ENCODE measurements around the gene OST4.
"Not testable (repeated sequence)": the region's sequence is repeated elsewhere in the genome, so short reads cannot be mapped to it uniquely, and the experiment has no call there.

OST4 gene

GRCh38 chr2:27071277-27071989 is at the start of gene OST4:
Gene OST4 (minus strand): TSS chr2:27071654.
- peak; percentile 94 for DNase-seq

DNA sequence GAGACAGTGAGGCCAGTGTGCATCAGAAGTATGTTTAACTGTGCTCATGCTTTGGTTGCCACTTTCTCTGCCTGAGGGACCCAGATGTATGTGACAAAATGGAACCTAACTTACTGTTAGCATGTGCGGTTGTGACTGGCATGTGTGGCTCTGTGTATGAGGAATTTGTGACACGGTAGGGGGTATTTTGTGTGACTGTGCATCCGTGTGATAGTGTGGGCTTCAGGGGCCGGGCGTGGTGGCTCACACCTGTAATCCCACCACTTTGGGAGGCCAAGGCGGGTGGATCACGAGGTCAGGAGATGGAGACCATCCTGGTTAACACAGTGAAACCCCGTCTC is 47.8 kb upstream of the OST4 start:
- not testable (repeated sequence) for DNase-seq

DNA sequence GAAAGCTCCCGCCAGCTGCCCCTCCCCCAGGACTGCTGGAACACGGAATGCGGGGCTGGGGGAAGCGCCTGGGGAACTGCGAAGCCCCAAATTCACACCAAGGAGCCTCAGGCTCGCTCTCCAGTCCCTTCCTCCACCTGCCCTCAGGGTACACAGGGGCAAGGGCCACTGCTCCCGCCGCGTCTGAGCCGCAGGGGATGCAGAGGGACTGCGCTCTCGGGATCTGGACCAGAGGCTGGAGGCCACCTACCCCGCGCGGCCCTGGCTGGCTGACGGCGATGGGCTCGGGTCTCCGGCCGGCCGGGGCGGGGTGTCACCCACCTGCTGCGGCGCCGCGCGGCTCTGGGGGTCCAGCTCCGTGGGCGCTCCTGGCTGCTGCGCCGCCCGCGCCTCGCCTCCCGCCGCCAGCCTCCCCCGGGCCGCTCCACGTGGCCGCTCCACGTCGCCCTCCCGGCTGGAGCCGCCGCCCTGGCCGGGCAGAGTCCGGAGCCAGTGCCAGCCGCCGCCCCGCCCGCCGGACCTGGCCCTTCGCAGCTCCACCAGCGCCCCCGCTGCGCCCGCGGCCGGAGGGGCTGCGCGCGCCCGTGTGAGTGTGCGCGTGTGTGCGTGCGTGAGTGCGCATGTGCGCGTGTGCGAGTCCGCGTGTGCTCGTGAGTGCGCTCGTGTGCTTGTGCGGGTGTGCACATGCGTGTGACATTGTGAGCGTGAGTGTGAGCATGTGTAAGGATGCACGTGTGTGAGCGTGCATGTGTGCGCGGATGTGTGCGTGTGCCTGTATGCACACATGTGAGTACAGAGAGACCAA is 47.3 kb upstream of the OST4 start, which contains the start of gene CGREF1:
Gene CGREF1, minus strand, starts transcription at position 604 of the 805 bp plus-strand sequence. CDS start 14,762 bp downstream, outside the sequence.
- peak; percentile 46 for DNase-seq

DNA sequence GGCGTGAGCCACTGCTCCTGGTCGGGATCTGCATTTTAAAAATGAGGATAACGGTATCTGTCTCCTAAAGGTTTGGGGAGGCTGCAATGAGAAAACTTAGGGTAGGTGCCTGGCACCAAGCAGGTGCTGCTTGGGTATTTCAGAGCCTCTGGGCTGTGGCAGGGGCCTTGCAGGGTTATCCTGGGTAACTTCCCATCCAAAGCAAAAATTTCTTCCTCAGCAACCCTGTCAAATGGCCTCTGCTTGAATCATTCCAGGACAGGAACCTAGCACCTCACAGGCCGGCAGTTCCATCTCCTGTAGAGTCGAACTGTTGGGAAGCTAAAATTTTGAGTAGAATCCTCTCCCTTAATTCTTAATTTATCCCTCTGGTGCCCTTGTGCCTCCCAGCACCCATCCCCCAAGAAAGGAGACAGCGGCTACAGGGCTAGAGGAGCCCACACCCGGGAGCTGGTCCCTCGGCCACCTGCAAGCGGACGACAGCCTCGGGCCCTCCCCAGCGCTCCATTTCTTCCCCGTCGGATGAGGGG is 46.6 kb upstream of the OST4 start:
- no peak for DNase-seq

- no peak for DNase-seq
Observed at GRCh38 chr2:27115519-27115918, 44.1 kb upstream of the OST4 start.

DNA sequence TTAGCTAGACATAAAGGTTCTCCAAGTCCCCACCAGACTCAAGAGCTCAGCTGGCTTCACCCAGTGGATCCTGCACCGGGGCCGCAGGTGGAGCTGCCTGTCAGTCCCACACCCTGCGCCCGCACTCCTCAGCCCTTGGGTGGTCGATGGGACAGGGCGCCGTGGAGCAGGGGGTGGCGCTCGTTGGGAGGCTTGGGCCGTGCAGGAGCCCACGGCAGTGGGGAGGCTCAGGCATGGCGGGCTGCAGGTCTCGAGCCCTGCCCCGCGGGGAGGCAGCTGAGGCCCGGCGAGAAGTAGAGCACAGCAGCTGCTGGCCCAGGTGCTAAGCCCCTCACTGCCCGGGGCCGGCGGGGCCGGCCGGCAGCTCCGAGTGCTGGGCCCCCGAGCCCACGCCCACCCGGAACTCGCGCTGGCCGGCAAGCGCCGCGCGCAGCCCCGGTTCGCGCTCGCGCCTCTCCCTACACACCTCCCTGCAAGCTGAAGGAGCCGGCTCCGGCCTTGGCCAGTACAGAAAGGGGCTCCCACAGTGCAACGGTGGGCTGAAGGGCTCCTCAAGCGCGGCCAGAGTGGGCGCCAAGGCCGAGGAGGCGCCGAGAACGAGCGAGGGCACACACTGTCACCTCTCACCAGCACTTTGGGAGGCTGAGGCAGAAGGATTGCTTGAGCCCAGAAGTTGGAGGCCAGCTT is 40.1 kb upstream of the OST4 start:
- DNase-seq: not testable (repeated sequence)

- DNase-seq: not testable (repeated sequence)
Observed at GRCh38 chr2:27110603-27111352, 39.3 kb upstream of the OST4 start.

GRCh38 chr2:27109083-27109482 is 37.6 kb upstream of the OST4 start:
- DNase-seq: no peak

- DNase-seq: no peak
Observed at GRCh38 chr2:27108221-27108620, 36.8 kb upstream of the OST4 start.

DNA sequence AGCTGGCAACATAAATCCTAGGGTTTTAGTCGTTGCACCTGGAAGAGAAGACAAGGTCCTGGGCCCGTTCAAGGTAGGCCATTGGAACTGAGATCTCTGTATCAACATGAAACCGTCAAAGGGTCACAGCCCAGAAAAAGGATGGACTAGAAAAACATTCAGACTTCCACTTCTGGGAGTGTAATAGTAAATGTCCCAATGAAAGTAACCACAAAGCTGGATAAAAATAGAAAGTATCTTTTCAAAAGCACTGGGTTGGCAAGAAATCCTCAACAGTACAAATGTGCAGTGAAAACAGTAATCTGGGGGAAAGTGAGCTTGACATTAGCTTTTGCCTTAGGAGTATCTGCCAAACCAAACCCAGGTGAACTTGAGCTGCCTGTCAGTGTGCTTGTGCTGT is 34.5 kb upstream of the OST4 start:
- no peak for DNase-seq

DNA sequence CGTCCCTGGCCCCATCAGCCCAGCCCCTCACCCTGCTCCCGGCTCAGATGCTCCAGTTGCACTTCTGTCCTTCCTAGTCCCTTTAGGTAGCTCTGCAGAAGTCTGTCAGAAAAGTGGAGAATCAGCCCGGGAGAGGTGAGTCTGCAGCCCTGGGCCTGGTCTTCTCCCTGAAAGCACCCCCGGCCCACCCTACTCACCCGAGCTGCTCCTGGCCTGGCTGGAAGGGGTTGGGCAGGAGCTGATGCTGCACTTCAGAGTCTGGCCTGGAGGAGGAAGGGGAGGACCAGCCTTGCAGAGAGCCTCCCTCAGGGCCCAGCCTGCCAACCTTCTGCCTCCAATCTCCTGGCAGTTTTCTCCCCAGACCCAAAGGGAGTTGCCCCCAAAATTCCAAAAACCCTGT is 30.9 kb upstream of the OST4 start:
- no peak for DNase-seq

- no peak for DNase-seq
Observed at GRCh38 chr2:27100036-27100435, 28.6 kb upstream of the OST4 start.

- DNase-seq: no peak
Observed at GRCh38 chr2:27099334-27099955, 28.0 kb upstream of the OST4 start.

DNA sequence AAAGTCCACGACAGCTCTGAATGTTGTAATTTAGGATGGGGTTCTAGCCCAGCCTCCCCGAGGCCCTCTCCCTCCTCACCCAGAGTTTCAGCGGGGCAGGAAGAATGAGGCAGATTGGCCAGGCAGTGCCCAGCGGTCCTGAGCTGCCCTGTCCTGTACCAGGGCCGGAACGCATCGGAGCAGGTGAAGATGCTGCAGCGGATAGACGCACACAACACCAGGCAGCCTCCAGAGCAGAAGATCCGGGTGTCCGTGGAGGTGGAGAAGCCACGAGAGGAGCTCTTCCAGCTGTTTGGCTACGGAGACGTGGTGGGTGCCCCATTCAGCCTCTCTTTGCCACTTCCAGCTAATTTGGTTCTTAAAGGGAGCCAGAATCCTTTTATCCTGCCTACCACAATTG is 25.9 kb upstream of the OST4 start:
- DNase-seq: no peak

- no peak for DNase-seq
Observed at GRCh38 chr2:27096748-27097297, 25.4 kb upstream of the OST4 start.

DNA sequence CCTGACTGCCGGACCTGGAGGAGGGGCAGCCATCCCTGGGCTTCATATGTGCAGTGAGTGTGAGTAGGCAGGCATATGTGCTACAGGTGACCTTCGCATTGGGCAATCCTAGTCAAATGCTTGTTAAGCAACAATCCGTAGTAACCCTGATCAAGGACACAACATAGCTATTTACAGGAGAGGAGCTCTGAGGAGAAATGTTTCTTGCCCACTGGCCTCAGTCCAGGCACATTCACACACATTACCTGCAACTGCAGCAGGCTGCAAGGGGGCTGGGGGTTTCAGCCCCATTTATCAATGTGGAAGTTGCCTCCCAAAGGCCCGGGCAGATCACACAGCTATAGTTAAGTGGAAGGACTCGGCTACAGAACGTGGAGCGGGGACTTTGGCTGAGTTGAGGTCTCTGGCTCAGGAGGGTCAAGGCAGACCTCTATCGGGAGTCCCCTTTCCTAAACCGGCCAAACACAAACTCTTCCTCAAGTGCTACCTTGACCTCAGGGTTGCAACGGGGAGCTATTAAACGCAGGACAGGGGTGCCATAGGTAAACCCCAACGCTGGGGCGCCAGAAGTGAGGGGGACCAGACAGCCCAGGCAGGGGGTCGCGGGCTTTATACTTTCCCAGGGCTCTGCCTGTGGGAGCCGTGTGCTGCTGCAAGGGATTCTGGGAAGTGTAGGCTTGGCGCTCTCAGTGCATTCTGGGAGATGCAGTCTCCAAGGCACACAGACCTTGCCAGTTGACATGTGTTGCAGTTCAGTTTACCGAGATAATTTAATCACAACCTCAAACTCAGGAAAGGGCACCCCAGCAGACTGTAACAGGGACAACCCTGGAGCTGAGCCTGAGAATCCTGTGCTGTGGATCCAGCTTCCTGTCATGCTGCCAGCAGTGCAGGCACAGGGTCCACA is 24.5 kb upstream of the OST4 start:
- DNase-seq: peak; percentile 63

- no peak for DNase-seq
Observed at GRCh38 chr2:27095427-27095744, 23.9 kb upstream of the OST4 start.

DNA sequence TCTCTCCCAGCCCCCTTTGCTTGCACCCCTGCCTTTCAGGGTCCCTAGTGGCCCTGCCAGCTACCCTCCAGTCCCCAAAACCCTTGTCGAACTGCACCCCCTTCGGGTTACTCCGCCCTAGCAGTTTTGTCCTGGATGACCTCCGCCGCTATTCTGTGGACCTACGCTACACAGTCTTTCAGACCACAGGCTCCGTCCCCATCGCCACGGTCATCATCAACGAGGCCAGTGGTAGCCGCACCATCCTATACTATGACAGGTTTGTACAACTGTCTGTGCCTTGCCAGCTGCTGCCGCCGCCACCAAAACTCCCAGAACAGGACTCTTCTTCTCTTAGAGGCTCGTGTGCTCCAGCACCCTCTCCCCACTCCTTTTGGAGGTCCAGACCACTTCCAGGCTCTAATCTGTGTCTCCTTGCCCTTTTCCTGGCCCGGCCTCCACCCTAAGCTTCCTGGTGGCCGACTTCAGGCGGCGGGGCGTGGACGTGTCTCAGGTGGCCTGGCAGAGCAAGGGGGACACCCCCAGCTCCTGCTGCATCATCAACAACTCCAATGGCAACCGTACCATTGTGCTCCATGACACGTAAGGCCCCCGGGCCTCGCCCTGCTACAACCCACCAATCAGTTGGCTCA is 23.0 kb upstream of the OST4 start:
- no peak for DNase-seq

DNA sequence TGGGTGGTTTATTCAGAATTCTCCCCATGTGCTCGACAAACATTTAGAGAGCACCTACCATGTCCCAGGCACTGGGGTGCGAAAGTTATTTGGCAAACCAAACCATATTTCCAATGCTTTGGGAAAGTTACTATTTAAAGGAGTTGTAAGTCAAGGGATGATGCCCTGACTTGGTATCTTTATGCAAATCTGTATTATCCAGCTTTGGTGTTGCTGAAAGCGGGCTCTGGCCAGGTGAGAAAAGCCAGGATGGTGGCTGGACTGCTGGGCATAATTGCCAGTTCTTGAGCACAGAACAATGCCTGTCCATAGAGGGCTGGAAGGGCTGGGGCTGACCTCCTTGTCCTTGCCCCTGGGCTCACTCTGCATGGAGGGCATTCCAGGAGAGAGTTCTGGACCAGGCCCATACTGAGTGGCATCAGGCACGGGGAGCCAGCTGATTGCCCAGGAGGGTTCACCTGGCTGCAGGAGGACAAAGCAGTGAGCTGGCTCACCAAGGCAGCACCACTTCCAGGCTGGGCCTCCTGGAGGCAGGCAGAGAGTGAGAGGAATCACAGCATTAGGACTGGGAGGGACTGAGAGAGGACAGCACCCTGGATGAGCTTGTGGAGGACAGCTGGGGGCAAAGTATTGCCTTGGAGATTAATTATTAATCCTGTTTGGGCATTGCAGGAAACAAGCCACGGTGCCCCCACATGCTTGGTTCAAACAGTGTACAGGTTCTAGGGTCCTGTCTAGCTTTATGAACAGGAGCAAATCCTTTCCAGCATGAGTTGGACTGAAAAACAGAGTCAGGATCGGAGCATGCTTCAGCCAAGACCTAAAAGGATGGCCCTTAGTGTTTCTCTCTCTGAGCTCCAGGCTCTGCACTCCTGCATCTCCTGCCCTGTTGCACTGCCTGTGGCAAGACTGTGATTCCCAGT is 22.2 kb upstream of the OST4 start:
- no peak for DNase-seq
